GM21447 (cell line): ENCODE data around the gene RNF227.
"Not testable (repeated sequence)": the region's sequence is repeated elsewhere in the genome, so short reads cannot be mapped to it uniquely, and the experiment has no call there.

ENCODE experiments used
- ATAC-seq: cut with Tn5 transposase; IDR thresholded peaks from one replicate; pipeline ENCODE4 v1.9.1; 2021; ENCODE audit not compliant: unreplicated experiment

RNF227 gene

DNA sequence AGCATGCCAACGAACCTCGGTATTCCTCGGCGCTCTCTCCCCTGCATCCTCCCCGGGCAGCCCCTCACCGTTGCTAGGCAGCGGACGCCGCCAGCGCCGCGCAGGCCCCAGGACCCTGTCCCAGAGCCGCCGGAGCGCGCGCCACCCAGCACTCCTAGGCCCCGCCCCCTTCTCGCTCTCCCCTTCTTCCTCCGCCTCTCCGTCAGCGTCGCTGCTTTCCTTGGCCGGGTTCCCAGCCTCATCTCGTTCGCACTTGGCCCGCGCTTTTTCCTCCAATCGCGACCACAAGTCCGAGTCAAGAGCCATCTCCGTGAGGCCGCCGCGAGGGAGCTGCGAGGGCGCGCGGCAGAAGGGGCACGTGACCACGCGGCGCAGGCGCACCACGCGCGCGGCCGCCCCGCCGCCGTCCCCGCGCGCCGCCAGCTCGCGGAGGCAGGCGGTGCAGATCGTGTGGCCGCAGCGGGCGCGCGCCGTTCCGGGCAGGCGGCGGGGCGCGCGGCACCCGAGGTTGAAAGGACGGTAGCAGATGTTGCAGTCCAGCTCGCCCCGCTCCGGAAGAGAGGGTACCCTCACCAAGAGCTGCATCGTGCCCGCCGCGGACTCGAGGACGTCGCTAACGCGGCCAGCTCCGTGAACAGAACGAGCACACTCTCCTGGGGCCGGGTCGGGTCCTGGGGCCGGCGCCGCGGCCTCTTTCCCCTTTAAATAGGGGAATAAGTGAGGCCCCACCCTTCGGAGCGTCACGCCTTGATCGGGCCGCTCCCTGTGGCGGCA is at the start of gene RNF227:
Gene RNF227, minus strand, starts transcription at position 679 of the 774 bp plus-strand sequence. Its CDS starts 94 bp downstream, at position 585.
- peak; percentile 63 for ATAC-seq

DNA sequence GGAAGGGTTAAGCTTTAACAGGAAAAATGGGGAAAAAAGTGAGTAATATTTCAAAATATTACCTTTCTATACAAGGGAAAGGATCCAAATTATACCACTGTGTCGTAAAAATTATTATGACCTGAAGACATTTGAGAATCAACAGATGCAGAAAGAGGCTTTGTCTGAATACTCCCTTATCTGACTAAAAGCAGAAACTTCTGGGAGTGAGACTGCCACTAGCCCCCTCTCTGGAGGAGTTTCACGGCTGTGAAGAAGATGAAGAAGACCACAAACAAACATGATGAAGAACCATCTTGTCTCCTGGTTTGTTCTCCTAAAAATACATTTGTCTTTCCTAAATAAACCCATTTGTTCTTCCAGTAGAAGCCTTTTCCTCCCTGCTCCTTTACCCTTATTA is 45.3 kb upstream of the RNF227 start:
- no peak for ATAC-seq

DNA sequence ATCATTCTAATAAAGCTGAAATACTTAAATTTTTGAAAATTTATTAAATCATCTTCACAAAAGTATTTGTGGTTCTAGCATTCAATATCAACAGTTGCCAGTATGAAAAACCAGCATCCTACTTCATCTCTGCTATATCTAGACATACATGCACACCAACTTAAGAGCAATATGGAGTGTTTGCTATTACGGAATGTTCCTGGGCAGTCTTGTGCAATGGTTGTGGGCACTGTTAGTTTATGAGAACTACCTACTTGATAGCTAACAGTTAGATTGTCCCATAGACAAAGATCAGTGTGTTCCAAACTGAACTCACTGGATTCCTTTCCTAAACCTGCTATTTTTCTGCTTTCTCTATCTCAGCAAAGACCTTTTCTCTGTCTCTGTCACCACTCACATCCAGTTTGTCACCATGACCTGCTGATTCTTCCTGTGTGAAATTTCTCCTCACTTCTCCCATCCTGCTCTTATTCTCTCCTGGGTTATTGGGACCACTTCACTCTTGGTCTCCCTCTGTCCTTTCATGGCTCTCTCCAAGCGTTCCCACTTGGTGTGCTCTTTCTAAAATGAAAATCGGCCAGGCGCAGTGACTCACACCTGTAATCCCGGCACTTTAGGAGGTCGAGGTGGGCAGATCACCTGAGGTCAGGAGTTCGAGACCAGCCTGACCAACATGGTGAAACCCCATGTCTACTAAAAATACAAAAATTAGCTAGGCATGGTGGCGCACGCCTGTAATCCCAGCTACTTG is 43.6 kb upstream of the RNF227 start:
- no peak for ATAC-seq

DNA sequence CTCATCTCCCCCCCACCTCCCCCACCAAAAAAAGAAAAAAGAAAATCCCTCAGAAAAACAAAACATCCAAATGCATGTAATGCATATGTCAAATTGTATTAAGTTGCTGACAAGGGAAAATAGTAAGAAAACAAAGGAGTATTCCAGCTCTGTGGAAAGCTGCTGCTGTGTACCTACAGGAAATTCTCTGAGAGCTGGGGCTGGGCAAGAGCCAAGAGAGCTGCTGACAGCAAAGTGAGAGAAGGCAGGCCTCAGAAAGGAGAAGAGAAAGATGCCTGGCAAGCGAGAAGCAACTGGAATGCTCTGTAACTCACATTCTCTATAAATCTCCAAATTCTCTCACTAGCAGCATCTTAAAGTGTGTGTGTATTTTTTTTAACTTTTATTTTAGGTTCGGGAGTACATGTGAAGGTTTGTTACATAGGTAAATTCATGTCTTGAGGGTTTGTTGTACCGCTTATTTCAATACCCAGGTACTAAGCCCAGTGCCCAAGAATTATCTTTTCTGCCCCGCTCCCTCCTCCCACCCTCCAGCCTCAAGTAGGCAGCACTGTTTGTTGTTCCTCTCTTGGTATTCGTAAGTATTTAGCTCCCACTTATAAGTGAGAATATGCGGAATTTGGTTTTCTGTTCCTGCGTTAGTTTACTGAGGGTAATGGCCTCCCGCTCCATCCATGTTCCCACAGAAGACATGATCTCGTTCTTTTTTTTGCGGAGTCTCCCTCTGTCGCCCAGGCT is 40.3 kb upstream of the RNF227 start:
- ATAC-seq = no peak

DNA sequence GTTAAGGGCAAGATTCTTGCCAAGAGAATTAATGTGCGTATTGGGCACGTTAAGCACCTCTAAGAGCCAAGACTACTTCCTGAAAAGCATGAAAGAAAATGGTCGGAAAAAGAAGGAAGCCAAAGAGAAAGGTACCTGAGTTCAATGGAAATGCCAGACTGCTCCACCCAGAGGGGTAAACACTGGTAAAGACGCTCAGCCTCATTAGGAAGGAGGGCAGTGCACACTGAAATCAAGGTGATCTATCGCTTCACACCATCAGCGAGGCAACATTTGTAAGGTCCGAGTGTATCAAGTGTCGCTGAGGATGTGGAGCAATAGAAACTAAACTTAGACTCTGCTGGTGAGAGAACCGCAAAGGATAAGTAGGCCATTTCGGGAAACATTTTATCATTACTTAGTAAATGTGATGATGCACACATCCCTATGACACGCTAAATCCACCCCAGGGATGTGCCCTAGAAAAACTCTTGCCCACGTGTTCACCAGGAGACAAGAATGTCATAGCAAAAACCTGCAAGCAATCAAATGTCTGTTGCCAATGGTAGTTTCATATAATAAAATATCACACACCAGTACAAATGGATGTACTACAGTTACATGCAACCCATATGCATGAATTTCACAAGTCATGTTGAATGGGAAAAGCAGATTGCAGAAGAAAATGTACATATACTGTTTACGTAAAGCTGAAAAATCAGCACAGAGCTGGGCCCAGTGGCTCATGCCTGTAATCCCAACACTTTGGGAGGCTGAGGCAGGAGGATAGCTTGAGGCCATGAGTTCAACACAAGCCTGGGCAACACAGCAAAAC is 39.5 kb upstream of the RNF227 start:
- ATAC-seq = no peak

DNA sequence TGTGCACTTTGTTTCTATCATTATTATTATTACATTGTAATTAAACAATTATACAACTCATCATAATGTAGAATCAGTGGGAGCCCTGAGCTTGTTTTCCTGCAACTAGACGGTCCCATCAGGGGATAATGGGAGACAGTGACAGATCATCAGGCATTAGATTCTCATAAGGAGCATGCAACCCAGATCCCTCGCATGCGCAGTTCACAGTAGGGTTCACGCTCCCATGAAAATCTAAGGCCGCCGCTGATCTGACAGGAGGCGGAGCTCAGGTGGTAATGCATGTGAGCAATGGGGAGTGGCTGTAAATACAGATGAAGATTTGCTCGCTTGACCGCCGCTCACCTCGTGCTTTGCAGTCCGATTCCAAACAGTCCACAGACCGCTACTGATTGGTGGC is 37.2 kb upstream of the RNF227 start:
- ATAC-seq = not testable (repeated sequence)

DNA sequence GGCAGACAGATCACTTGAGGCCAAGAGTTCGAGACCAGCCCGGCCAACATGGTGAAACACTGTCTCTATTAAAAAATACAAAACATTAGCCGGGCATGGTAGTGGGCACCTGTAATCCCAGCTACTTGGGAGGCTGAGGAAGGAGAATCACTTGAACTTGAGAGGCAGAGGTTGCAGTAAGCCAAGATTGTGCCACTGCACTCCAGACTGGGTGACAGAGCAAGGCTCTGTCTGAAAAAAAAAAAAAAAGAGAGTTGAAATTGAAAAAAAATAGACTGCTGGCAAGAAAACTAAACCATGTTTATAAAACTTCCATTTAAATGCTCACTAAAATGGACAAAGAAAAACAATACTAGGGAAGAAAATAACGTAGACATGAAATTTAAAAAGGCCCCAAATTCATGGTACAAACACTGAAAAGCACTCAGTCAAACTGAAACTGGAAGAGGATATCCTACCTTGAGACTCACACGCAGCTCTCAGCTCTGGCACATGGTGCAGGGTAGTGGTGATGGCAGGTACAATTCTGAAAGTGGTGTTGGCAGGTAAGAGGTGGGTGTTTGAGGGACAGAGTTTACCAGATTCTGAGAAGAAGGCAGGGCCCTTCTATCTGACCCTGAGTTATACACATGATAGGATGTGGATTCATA is 35.2 kb upstream of the RNF227 start:
- no peak for ATAC-seq

DNA sequence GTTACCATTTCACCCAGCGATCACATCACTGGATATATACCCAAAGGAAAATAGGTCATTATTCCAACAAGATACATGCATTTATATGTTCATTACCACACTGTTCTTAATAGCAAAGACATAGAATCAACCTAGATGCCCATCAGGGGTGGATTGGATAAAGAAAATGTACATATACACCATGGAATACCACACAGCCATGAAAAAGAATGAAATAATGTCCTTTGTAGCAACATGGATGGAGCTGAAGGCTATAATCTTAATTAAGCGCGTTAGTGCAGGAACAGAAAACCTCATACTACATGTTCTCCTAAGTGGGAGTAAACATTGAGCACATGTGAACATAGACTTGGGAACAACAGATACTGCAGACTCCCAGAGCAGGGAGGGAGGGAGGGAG is 34.5 kb upstream of the RNF227 start:
- no peak for ATAC-seq

DNA sequence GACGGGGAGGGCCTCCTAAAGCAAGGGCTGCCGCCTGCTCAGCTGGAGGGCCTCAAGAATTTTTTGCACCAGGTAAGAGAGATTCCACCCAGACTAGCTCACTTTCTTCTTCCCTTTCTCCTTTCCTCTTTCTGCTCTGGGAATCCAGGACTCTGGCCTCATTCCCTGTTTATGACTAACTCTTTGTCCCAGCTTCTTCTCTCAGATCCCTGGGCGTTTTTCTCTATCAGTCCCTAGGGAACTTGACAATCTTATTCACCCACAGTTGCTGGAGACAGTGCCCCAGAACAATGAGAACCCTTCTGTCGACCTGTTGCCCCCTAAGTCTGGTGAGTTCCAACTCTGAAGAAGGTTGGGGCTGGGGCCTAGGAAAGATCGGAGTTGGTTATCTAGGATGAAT is 31.6 kb upstream of the RNF227 start:
- no peak for ATAC-seq

DNA sequence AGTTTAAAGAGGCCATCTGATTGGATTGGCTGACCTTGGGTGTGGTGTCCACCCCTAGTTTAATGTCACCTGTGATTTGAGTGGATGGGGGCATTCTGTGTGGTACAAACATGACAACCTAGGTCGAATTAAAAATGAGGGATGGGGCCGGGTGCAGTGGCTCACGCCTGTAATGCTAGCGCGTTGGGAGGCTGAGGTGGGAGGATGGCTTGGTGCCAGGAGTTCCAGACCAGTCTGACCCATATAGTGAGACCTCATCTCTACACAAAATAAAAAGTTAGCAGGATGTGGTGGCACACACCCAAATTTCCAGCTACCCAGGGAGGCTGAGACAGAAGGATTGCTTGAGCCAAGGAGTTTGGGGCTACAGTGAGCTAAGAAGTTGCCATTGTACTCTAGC is 30.4 kb upstream of the RNF227 start:
- ATAC-seq = no peak

DNA sequence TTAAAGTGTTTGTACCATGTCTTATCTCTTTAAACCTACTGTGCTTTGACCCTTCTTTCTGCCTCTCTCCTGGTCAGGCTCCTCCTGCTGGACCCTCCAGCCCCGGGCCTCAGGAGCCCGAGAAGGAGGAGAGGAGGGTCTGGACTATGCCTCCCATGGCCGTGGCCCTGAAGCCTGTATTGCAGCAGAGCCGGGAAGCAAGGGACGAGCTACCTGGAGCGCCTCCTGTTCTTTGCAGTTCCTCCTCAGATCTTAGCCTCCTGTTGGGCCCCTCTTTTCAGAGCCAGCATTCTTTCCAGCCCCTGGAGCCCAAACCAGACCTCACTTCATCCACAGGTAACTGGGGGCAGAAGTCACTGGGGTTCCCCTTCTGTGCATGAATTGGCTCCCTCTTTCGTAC is 29.6 kb upstream of the RNF227 start:
- no peak for ATAC-seq

DNA sequence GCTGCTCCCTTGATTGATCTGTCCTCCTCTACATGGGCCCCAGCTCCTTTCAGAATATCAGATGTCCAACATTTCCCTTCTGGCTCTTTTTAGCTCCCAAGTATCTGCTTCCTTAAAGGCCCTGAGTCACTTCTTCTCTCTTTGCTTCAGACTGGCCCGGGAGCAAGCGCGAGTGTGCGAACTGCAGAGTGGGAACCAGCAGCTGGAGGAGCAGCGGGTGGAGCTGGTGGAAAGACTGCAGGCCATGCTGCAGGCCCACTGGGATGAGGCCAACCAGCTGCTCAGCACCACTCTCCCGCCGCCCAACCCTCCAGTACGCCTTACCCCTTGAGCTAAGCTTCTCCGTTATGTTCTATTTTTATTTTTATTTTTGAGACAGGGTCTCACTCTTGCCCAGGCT is 28.2 kb upstream of the RNF227 start:
- ATAC-seq = no peak

DNA sequence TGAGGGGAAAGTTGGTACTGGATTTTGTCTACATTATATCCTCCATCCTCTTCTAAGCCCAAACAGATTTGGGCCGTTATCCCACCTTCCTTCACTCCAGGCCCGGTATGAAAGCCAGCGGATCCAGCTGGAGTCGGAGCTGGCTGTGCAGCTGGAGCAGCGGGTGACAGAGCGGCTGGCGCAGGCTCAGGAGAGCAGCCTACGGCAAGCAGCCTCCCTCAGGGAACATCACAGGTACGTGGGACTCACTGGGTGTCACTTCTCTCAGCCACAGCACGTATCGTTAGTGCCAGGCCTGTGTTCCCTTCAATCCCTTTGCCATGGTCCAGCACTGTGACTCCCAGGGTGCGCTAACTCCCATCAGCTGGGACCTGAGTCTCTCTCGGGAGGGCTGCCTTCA is 27.2 kb upstream of the RNF227 start:
- no peak for ATAC-seq

DNA sequence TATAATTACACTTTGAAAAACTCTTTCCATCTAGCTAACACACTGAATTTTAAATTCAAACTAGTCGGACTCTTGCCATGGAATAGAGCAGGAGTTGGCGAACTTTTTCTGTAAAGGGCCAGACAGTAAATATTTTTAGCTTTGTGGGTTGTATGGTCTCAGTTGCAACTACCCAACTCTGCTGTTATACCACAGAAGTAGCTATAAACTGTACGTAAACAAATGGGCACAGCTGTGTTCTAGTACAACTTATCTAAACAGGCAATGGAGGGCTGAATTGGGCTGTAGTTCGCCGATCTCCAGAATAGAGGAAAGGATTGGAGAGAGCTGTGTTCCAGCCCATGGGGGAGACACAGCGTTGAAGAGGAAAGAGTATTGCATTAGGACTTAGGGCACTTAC is 24.7 kb upstream of the RNF227 start:
- ATAC-seq = no peak

DNA sequence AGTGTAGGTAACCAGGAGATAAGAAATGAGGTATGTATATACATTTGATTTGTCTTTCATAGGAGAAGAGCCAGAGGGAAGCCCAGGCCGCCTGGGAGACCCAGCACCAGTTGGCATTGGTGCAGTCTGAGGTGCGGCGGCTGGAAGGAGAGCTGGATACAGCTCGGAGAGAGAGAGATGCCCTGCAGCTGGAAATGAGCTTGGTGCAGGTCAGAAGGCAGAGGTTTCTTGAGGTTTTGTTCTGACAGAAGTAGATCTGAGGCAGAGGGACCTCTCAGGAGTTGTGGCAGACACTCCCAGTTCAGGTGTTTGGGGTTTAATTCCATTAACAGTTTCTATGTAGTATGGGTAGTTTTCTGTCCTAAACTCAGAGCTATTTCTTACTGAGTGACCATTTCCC is 23.9 kb upstream of the RNF227 start:
- ATAC-seq = no peak

DNA sequence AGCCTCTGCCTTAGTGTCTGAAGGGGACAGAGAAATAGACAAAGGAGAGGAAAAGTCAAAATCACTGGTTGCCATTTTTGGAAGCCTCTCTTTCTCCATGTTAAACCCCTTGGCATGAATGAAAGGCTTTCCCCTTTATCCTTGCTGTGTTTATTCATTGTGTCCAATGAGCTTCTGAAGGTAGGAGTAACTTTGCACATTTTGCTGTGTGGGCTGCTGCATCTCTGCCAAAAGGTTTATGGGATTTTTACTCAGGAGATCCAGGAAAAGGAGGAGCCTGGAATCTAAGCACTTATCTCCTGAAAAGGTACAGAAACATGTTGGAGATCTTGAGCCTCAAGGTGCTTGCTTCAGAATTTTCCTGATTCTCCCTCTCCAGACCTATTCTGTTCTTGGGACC is 19.8 kb upstream of the RNF227 start:
- no peak for ATAC-seq

DNA sequence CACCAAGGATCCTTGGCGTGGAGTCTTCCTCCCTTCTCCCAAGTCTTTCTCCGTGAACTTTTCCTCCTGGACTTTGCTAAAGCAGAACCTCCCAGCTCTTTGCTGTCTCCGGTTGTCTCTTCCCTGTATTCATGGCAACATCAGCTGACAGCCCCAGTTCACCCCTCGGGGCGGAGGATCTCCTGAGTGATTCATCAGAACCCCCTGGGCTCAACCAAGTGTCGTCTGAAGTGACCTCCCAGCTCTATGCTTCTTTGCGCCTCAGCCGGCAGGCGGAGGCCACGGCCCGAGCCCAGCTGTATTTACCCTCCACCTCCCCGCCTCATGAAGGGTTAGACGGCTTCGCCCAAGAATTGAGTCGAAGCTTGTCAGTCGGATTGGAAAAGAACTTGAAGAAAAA is 16.9 kb upstream of the RNF227 start:
- ATAC-seq = no peak

DNA sequence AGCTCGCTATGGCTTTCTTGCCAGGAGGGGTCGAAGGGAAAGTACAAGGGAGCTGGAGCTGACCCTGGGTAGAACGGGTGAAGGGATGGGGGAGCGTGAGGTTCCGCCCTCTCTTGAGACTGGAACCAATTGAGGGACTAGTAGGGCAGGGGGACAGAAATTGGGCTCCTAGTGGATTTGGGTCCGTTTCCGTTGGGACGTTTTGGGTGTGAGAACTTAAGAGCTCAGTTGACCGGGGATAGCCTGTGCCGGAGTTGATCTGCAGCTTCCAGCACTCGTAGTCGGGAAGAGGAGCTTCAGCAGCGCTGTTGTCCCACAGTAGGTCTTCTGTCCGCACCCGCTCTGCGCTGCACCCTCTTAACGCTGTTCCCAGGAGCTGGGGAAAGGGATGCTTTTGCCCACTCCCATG is 16.4 kb upstream of the RNF227 start:
- ATAC-seq = peak; percentile 7

DNA sequence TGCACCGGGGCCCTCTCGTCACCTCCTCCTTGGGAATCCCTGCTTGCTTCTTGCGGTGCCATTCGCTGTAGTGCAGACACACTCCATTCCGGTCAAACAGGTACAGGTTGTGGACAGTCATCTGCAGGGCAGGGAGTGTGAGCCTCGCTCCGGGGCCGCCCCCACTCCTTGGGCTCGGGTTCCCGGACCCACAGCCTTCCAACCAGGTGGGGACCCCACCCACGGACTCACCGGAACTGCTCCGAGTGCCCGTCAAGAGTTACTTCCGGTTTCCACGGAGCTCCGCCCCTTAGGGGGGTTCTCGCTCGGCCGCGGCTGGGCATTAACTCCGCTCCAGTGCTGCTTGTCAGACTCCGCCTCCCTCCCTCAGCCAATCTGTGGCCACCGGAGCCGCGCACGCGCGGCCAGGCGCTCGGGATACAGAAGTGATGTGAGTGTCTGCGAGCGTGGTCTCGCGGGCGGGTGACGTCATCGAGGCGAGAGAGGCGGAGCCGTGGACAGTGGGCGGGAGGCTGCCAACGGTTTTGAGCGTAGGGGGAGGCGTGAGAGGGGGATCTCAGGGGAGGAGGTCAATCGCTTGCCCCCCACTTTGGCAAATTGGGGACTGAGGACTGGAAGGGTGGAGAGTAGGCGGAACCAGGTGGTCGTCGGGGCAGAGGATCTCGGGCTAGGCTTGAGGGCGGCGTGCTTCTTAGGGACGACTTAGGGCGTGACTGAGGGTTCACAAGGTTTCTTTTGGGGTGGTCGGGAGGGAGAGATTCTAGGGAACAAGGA is 15.8 kb upstream of the RNF227 start, which contains the start of the genes CNTROB and TRAPPC1:
Gene CNTROB, plus strand, starts transcription at position 498 of the 774 bp plus-strand sequence. CDS start 874 bp downstream, outside the sequence.
Gene TRAPPC1, minus strand, starts transcription at position 238 of the 774 bp plus-strand sequence. Its CDS starts 117 bp downstream, at position 121.
- peak; percentile 79 for ATAC-seq
